ENCODE measurements around the gene B4GALNT1. TPM values are rescaled to one million over a fixed set of nuclear protein-coding genes. Genes with fewer than 3 reads are reported as not detected.

B4GALNT1 gene
- total RNA-seq, 4 donors from 2014 or later = 0.18 to 0.56 (median 0.23) TPM

DNA sequence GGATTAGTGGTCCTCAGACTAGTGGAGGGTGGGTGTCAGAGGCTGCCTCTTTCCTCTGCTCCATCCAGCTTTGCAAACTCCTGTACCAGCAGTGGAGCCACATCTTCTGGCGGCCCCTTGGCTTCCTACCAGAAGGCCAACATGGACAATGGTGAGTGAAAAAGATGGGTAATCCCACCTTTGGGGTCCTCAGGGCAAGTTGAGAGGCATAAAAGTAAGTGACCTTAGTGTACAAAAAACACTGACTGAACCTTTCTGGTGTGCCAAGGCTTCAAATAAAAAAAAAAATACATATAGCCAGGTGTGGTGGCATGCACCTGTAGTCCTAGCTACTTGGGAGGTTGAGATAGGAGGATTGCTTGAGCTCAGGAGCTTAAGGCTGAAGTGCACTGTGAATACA, 51.2 kb downstream of the B4GALNT1 start:
- H3K9me3 ChIP-seq = no peaks in the 10 kb centered on the region
- intact Hi-C loops (cut with DNase I) = loop anchor here (5.0 kb wide), 1 partner anchor 40 kb away; no protein-coding TSS in a partner anchor
- H3K4me1 ChIP-seq = no peaks in the 10 kb centered on the region
- peaks cover 0 to 16% (median 0%) of the 10 kb centered on the region in 4 donors for H3K27me3 ChIP-seq
- TF ChIP-seq POLR2A (IDR thresholded peaks at IDR 0.05) = no peak
- TF ChIP-seq, protein P1, sequence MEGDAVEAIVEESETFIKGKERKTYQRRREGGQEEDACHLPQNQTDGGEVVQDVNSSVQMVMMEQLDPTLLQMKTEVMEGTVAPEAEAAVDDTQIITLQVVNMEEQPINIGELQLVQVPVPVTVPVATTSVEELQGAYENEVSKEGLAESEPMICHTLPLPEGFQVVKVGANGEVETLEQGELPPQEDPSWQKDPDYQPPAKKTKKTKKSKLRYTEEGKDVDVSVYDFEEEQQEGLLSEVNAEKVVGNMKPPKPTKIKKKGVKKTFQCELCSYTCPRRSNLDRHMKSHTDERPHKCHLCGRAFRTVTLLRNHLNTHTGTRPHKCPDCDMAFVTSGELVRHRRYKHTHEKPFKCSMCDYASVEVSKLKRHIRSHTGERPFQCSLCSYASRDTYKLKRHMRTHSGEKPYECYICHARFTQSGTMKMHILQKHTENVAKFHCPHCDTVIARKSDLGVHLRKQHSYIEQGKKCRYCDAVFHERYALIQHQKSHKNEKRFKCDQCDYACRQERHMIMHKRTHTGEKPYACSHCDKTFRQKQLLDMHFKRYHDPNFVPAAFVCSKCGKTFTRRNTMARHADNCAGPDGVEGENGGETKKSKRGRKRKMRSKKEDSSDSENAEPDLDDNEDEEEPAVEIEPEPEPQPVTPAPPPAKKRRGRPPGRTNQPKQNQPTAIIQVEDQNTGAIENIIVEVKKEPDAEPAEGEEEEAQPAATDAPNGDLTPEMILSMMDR (IDR thresholded peaks at IDR 0.05) = no peak
- H3K4me3 ChIP-seq = no peak overlapping the region
- no peaks in the 10 kb centered on the region for H3K36me3 ChIP-seq
- no peak for DNase-seq
- 100% methylated on average over 1 of the region's 1 CpG; no CpG with 5 or more reads in 1 of the 2 donors for WGBS, 2 donors
- no peak overlapping the region for H3K27ac ChIP-seq

DNA sequence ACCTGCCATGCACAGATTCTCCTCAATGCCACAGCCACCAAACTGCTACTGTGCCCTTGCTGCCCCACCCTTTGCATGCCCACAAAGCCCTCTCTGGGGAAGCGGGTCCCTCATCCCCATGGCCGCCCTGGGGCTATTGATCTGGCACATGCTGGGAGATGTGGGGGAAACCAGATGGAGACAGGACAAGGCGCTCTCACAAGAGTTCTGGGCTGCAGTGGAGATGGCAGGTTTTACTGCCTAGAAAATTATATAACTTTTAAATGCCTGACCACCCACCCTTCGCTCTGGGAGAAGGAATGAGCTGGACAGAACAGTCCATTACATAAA, 52.6 kb downstream of the B4GALNT1 start:
- H3K4me1 ChIP-seq = no peaks in the 10 kb centered on the region
- no peak overlapping the region for H3K27ac ChIP-seq
- WGBS, 2 donors = 56 to 86% methylated on average over 3 to 4 of the region's 4 CpGs
- intact Hi-C loops (cut with DNase I) = loop anchor here (5.0 kb wide), 1 partner anchor 42 kb away; no protein-coding TSS in a partner anchor
- H3K4me3 ChIP-seq = no peak overlapping the region
- H3K36me3 ChIP-seq = no peaks in the 10 kb centered on the region
- no peaks in the 10 kb centered on the region for H3K9me3 ChIP-seq
- DNase-seq = no peak
- peaks cover 0 to 16% (median 0%) of the 10 kb centered on the region in 4 donors for H3K27me3 ChIP-seq
- TF ChIP-seq POLR2A (IDR thresholded peaks at IDR 0.05) = no peak
- TF ChIP-seq, protein P1 (IDR thresholded peaks at IDR 0.05) = no peak

DNA sequence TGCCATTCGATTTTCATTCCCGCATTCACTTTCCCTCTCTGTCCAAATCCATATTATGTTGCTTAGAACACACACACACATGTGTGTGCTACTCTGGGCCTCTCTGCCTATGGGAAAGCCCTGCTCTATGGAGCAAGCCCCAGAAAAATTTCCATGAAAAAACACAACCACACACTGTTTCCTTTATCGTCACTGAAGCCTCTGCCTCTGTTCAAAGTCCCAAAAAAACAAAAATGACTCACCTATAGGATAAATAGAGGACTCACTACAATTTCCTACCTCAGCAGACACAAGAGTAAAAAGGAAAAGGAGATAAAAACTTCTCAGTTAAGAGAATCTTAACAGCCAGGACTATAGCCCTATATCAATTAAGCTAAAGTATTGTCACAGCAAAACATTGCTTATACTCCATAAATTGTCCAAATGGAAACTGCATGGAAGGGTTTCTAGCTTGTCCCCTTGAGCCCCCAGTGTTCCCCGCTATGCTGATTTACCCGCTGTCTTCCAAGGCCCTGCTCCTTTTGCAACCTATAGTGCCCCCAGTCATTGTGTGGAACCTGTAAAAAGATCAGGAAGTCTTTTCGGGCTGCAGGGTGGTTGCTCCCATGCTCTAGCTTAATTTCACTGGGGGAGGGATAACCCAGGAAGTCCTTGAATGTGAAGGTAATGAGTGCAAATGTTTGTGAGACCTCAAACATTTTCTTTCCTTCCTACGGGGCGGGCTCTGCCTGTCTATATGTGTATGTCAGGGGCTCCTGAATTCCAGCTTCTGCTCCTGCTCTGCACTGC, 53.1 kb downstream of the B4GALNT1 start:
- H3K36me3 ChIP-seq = no peaks in the 10 kb centered on the region
- WGBS, 2 donors = 83 to 92% methylated on average over 8 of the region's 8 CpGs
- H3K4me1 ChIP-seq = no peaks in the 10 kb centered on the region
- no peak for DNase-seq
- peaks cover 0 to 10% (median 0%) of the 10 kb centered on the region in 4 donors for H3K27me3 ChIP-seq
- no peak overlapping the region for H3K27ac ChIP-seq
- TF ChIP-seq, protein P1 (IDR thresholded peaks at IDR 0.05) = no peak
- no peak for TF ChIP-seq POLR2A (IDR thresholded peaks at IDR 0.05)
- intact Hi-C loops (cut with DNase I) = loop anchor here (5.0 kb wide), 1 partner anchor 42 kb away; no protein-coding TSS in a partner anchor
- H3K4me3 ChIP-seq = no peak overlapping the region
- H3K9me3 ChIP-seq = no peaks in the 10 kb centered on the region

DNA sequence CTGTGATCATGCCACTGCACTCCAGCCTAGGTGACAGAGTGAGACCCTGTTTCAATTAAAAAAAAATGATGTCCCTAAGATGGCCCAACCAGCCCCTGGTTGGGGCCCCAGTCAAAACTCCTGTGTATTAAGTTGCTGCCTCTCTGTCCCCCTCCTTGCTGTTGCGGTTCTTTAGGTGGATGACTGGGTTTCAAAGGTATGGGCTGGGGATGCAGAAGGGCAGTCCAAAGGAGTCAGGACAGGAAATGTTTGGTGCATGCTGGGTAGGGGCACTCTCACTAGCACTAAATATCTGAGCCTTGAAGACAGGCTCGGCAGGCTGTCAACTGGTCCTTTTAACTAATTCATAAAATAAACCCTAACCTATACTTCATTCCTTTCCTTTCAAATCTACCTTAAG, 54.0 kb downstream of the B4GALNT1 start:
- H3K36me3 ChIP-seq = no peaks in the 10 kb centered on the region
- no peaks in the 10 kb centered on the region for H3K9me3 ChIP-seq
- H3K27me3 ChIP-seq = peaks cover 0 to 7% (median 0%) of the 10 kb centered on the region in 4 donors
- no peak overlapping the region for H3K27ac ChIP-seq
- H3K4me3 ChIP-seq = no peak overlapping the region
- intact Hi-C loops (cut with DNase I) = no loop called here
- TF ChIP-seq, protein P1 (IDR thresholded peaks at IDR 0.05) = no peak
- no peak for TF ChIP-seq POLR2A (IDR thresholded peaks at IDR 0.05)
- WGBS, 2 donors = 68 to 83% methylated on average over 1 to 2 of the region's 2 CpGs
- no peaks in the 10 kb centered on the region for H3K4me1 ChIP-seq
- DNase-seq = no peak

DNA sequence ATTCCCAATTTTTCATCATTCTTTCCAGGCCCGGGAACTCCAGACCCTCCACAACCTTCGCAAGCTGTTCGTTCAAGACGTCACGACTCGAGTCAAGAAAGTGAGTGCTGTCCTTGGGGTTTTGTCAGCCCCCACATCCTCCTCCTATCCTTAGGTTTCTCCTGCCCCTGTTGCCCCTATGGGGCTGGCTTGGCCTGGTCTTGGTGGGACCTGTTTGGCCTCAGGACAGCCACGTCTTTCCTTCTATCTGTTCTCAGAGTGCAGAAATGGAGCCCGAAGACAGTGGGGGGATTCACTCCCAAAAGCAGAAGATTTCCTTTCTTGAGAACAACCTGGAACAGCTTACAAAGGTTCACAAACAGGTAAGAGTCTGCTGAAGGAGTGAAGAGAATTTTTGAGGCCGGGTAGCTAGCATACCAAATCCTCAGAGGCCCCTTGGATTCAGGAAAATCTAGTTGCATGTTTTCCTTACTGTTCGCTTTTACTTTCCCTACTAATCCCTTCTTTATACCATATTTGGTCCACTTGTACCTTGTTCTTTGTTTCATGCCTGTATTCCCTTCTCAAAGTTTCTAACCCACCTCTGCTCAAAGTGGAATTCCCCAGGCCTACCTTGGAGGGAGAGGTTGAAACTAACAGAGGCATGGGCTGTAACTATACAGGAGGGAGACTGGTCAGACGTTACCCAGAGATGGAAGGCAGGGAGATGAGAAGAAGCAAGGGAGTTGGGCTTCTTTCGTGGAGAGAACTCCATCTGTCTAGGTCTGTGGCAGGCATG, 54.8 kb downstream of the B4GALNT1 start:
- H3K4me1 ChIP-seq = no peaks in the 10 kb centered on the region
- no peaks in the 10 kb centered on the region for H3K36me3 ChIP-seq
- no peak overlapping the region for H3K4me3 ChIP-seq
- intact Hi-C loops (cut with DNase I) = no loop called here
- H3K27me3 ChIP-seq = peaks cover 0 to 7% (median 0%) of the 10 kb centered on the region in 4 donors
- no peak overlapping the region for H3K27ac ChIP-seq
- no peaks in the 10 kb centered on the region for H3K9me3 ChIP-seq
- 74 to 89% methylated on average over 11 to 12 of the region's 12 CpGs for WGBS, 2 donors
- TF ChIP-seq POLR2A (IDR thresholded peaks at IDR 0.05) = no peak
- TF ChIP-seq, protein P1 (IDR thresholded peaks at IDR 0.05) = no peak
- DNase-seq = no peak

Measured in esophagus squamous epithelium (tissue), 5 donors.